GM12892 (cell line): ENCODE results near the gene ABI3.

Experiments used
- POLR2A ChIP-seq: IDR thresholded peaks from 2 replicates; pipeline ENCODE4 v1.6.1; 2011; ENCODE audit warnings: low read depth, low read length, control low read depth
- POLR2AphosphoS5 ChIP-seq: IDR thresholded peaks from 2 replicates; pipeline ENCODE4 v1.6.1; 2011; ENCODE audit warnings: low read depth, low read length, control low read depth
- TAF1 ChIP-seq: IDR thresholded peaks from 2 replicates; pipeline ENCODE4 v1.6.1; 2011; ENCODE audit warnings: low read depth, mild to moderate bottlenecking, control low read depth, low read length, borderline replicate concordance

- TF ChIP-seq POLR2A (no peak), POLR2AphosphoS5 (no peak), TAF1 (no peak)
These were observed 29.4 kb upstream of the ABI3 start for GRCh38 chr17:49180998-49181635.
